HepG2 (cell line): ENCODE measurements around the gene CAMTA1. TPM values are rescaled to one million over a fixed set of nuclear protein-coding genes. Genes with fewer than 3 reads are reported as not detected.

Experiments
- ATAC-seq: fragments of 200-7000 bp; cut with Tn5 transposase; 3 replicates; pipeline ENCODE4 v1.9.1; 2020; ENCODE audit warnings: mild to moderate bottlenecking, moderate library complexity
- BruUV-seq: library from RNA; stranded (reverse); fragments of 400-500 nt; replicated peaks from 2 replicates; lab custom pipeline; 2021; lab: Mats Ljungman, UMichigan
- CTCF ChIA-PET: fragments of 300-600 bp; formaldehyde crosslinking; extraction: SDS; loops from one replicate; lab custom pipeline; 2021; ENCODE audit warnings: low total read pairs, inconsistent platforms, low intra/inter-chr PET ratio; lab: Yijun Ruan, JAX
- POLR2A ChIA-PET: fragments of 350-600 bp; sonication (Branson Sonifier 250); formaldehyde crosslinking; loops from one replicate; lab custom pipeline; 2020; ENCODE audit warnings: antibody characterized with exemption, inconsistent platforms; lab: Yijun Ruan, JAX
- DNase-seq: peaks from one replicate; pipeline ENCODE4 v3.0.0-alpha.2; 2015; ENCODE audit warnings: low spot score
- FAIRE-seq: peaks from 3 replicates; lab custom pipeline; 2011; peaks lifted over from hg19 to GRCh38; lab: Jason Lieb, UNC
- H2AFZ ChIP-seq: one replicate; pipeline ENCODE4 v1.6.1; 2011; ENCODE audit warnings: low read length, inconsistent platforms
- H3K27ac ChIP-seq: fragments of 300-600 bp; 3 replicates; pipeline ENCODE4 v1.8.0; 2011; ENCODE audit warnings: mixed run types, mild to moderate bottlenecking, mixed read lengths, low read length, inconsistent platforms; ENCODE audit not compliant: insufficient read depth; ENCODE audit errors: extremely low read length
- H3K27me3 ChIP-seq, 2 experiments: fragments of 200-600 bp in 1 of 2; 2 replicates in 1 of 2; 3 replicates in 1 of 2; pipeline versions ENCODE4 v1.6.0 to v1.8.0; 2011; ENCODE audit warnings: low read length in 2 of 2, mild to moderate bottlenecking in 2 of 2, moderate library complexity in 2 of 2, inconsistent platforms in 1 of 2; ENCODE audit not compliant: insufficient read depth in 2 of 2, control insufficient read depth in 1 of 2
- H3K36me3 ChIP-seq, 2 experiments: fragments of 200-600 bp in 1 of 2; replicated peaks in 1 of 2; 2 replicates in 1 of 2; 3 replicates in 1 of 2; pipeline versions ENCODE4 v1.5.1 to v1.8.0; 2011; ENCODE audit warnings: low read length in 2 of 2, inconsistent platforms in 1 of 2; ENCODE audit not compliant: insufficient read depth in 2 of 2, control insufficient read depth in 1 of 2
- H3K4me1 ChIP-seq: 2 replicates; pipeline ENCODE4 v1.5.1; 2012; ENCODE audit warnings: low read length, inconsistent platforms; ENCODE audit not compliant: insufficient read depth
- H3K4me2 ChIP-seq: 2 replicates; pipeline ENCODE4 v1.6.0; 2011; ENCODE audit warnings: low read depth, low read length, inconsistent platforms
- H3K4me3 ChIP-seq, 3 experiments: fragments of 200-600 bp in 1 of 3; sonication (generic), shearing (Covaris generic) in 1 of 3; replicated peaks in 1 of 3; 2 replicates each; pipeline ENCODE4 v1.5.1; 2011 to 2016; ENCODE audit warnings: low read length in 3 of 3, inconsistent platforms in 2 of 3, low read depth in 2 of 3, mild to moderate bottlenecking in 2 of 3, control low read depth in 1 of 3, mixed read lengths in 1 of 3; ENCODE audit not compliant: insufficient read depth in 1 of 3
- H3K79me2 ChIP-seq: one replicate; pipeline ENCODE4 v1.6.1; 2011; ENCODE audit warnings: low read length, inconsistent platforms; ENCODE audit not compliant: insufficient read depth
- H3K9ac ChIP-seq: 2 replicates; pipeline ENCODE4 v1.6.0; 2011; ENCODE audit warnings: mild to moderate bottlenecking, low read depth, low read length, inconsistent platforms; ENCODE audit not compliant: insufficient read depth
- H3K9me3 ChIP-seq: 2 replicates; pipeline ENCODE4 v1.5.1; 2012; ENCODE audit warnings: mild to moderate bottlenecking, low read length
- H4K20me1 ChIP-seq: 2 replicates; pipeline ENCODE4 v1.6.0; 2011; ENCODE audit warnings: inconsistent platforms, mild to moderate bottlenecking, low read length, moderate library complexity; ENCODE audit not compliant: insufficient read depth
- EHMT2 ChIP-seq: fragments of 200-600 bp; sonication (generic); IDR thresholded peaks from 2 replicates; pipeline ENCODE4 v1.7.0; 2017; ENCODE audit warnings: antibody characterized with exemption, low read depth, low read length, borderline replicate concordance
- RARA ChIP-seq: IDR thresholded peaks from 2 replicates; pipeline ENCODE4 v1.6.1; 2016; ENCODE audit warnings: missing genetic modification reagents, missing compliant biosample characterization
- SMAD1 ChIP-seq: sonication (generic); formaldehyde crosslinking; IDR thresholded peaks from 2 replicates; pipeline ENCODE4 v1.4.0; 2020; ENCODE audit warnings: missing genetic modification reagents, low read depth, mild to moderate bottlenecking, borderline replicate concordance
- ZNF121 ChIP-seq: sonication (generic); formaldehyde crosslinking; IDR thresholded peaks from 2 replicates; pipeline ENCODE4 v1.5.0; 2020; ENCODE audit warnings: mild to moderate bottlenecking, missing genetic modification reagents
- ZNF550 ChIP-seq: sonication (generic); formaldehyde crosslinking; IDR thresholded peaks from 2 replicates; pipeline ENCODE4 v1.4.0; 2020; ENCODE audit warnings: mild to moderate bottlenecking, missing genetic modification reagents, borderline replicate concordance
- ZNF567 ChIP-seq: sonication (generic); formaldehyde crosslinking; IDR thresholded peaks from 2 replicates; pipeline ENCODE4 v1.8.1; 2023; ENCODE audit warnings: mild to moderate bottlenecking, missing genetic modification reagents, borderline replicate concordance
- ZNF772 ChIP-seq: sonication (generic); formaldehyde crosslinking; IDR thresholded peaks from 2 replicates; pipeline ENCODE4 v1.5.0; 2020; ENCODE audit warnings: mild to moderate bottlenecking, missing genetic modification reagents
- WGBS: methylation state at CpG from one replicate; pipeline ENCODE4 v1.1.6; 2017; ENCODE audit warnings: low lambda C conversion rate; 5-methylcytosine and 5-hydroxymethylcytosine counted together
- in situ Hi-C: cut with HindIII; loops from 2 replicates; pipeline ENCODE4 v1.10.0; 2017; ENCODE audit warnings: low pct_unique_long_range_greater_than_20kb; ENCODE audit not compliant: extremely low pct_ligation_motif_present
- intact Hi-C: fragments of 100-400 bp; cut with micrococcal nuclease; formaldehyde crosslinking; loops from one replicate; pipeline ENCODE4 v1.10.0; 2022; ENCODE audit not compliant: unreplicated experiment
- polyA plus RNA-seq, 8 experiments: library from polyadenylated mRNA; depleted of rRNA in 3 of 8; stranded (reverse) in 7 of 8; unstranded in 1 of 8; fragments of >200 nt; fragmentation: Illumina TruSeq in 4 of 8; extraction: Trizol in 4 of 8; gene quantifications; 2 replicates each; pipeline versions ENCODE4 v1.2.1 to v1.2.3, GENCODE V29; 2011 to 2016; ENCODE audit warnings: low read depth in 4 of 8, missing spikeins in 1 of 8, mixed read lengths in 1 of 8; ENCODE audit not compliant: insufficient read depth in 1 of 8
- total RNA-seq, 5 experiments: library from RNA; depleted of rRNA; stranded (reverse); fragments of >200 nt; fragmentation: Illumina TruSeq; extraction: Trizol; gene quantifications; 2 replicates each; pipeline ENCODE4 v1.2.3, GENCODE V29; 2016; ENCODE audit warnings: low read depth in 1 of 5
- TF ChIP-seq, protein P1 (sequence below): sonication (generic); formaldehyde crosslinking; IDR thresholded peaks from 2 replicates; pipeline ENCODE4 v1.8.1; 2023; ENCODE audit warnings: mild to moderate bottlenecking, missing genetic modification reagents

Gene CAMTA1
- total and polyA plus RNA-seq, 2 of the 13 experiments (the other 11 are each of a cell fraction or from before 2014, with no cell fraction given), result 25.0 to 36.4 TPM

GRCh38 chr1:7436056-7437005 is 651.1 kb downstream of the CAMTA1 start (continued):
- no peak for TF ChIP-seq SMAD1 (CRISPR knock-in tag)
- no peak for TF ChIP-seq EHMT2
- no peak for TF ChIP-seq ZNF550 (CRISPR knock-in tag)
- no peak for TF ChIP-seq ZNF567

- Histone ChIP-seq H3K79me2 (no peaks in the 10 kb centered on the region), H3K9me3 (no peaks in the 10 kb centered on the region), H2AFZ (no peak overlapping the region), H3K4me3 (no peak overlapping the region), H3K4me2 (no peak overlapping the region), H3K9ac (no peak overlapping the region), H3K4me1 (no peaks in the 10 kb centered on the region), H4K20me1 (no peaks in the 10 kb centered on the region), H3K27ac (no peak overlapping the region), H3K36me3 (no peaks in the 10 kb centered on the region), H3K27me3 (peaks cover 5 to 30% of the 10 kb centered on the region in 2 experiments)
- no peak for TF ChIP-seq RARA
- TF ChIP-seq, protein P1, sequence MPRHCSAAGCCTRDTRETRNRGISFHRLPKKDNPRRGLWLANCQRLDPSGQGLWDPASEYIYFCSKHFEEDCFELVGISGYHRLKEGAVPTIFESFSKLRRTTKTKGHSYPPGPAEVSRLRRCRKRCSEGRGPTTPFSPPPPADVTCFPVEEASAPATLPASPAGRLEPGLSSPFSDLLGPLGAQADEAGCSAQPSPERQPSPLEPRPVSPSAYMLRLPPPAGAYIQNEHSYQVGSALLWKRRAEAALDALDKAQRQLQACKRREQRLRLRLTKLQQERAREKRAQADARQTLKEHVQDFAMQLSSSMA (CRISPR knock-in tag), result no peak
- TF ChIP-seq ZNF121 (CRISPR knock-in tag), result no peak
- no peak for TF ChIP-seq ZNF772 (CRISPR knock-in tag)
- WGBS, result 32% methylated on average over 4 of the region's 9 CpGs
- FAIRE-seq, result no peak
- POLR2A ChIA-PET, result no interaction called here
- BruUV-seq, result no TSS peak
- intact Hi-C loops (no loop called here), in situ Hi-C loops (no loop called here)
- DNase-seq, result no peak
- CTCF ChIA-PET, result no interaction called here
- ATAC-seq, result no peak
Observed at GRCh38 chr1:7437036-7437435, 651.8 kb downstream of the CAMTA1 start.
